Measurements from ENCODE around the gene IQSEC1. TPM values are rescaled to one million over a fixed set of nuclear protein-coding genes. Genes with fewer than 3 reads are reported as not detected.

IQSEC1 gene
- total and polyA plus RNA-seq, 8 donors, result 24.9 to 57.0 (median 34.2) TPM

- no peaks in the 10 kb centered on the region for H3K27me3 ChIP-seq
- peak overlapping the region in 1 of 2 donors; percentile 51 for H3K4me3 ChIP-seq
- H3K9me3 ChIP-seq, result no peaks in the 10 kb centered on the region
- H3K4me1 ChIP-seq, result peaks cover 14 to 93% of the 10 kb centered on the region in 2 donors
- TF ChIP-seq CTCF (IDR thresholded peaks at IDR 0.05), result no peak
- no peak for ATAC-seq
- H3K27ac ChIP-seq, result peak overlapping the region; percentile 73 to 96
- intact Hi-C loops (cut with DNase I), result no loop called here
- DNase-seq, result peak in 1 of 4 donors; percentile 48
- H3K36me3 ChIP-seq, result no peaks in the 10 kb centered on the region
Measured at GRCh38 chr3:13013994-13014754, 59.1 kb downstream of the IQSEC1 start.

- peaks cover 14 to 99% of the 10 kb centered on the region in 2 donors for H3K4me1 ChIP-seq
- no peak for ATAC-seq
Measured at GRCh38 chr3:13013566-13013965, 59.7 kb downstream of the IQSEC1 start.

GRCh38 chr3:13013151-13013561 lies 60.1 kb downstream of the IQSEC1 start:
- intact Hi-C loops (cut with DNase I), result no loop called here
- no peak for TF ChIP-seq CTCF (IDR thresholded peaks at IDR 0.05)
- Histone ChIP-seq H3K4me3 (peak overlapping the region in 1 of 2 donors; percentile 51), H3K27ac (peak overlapping the region; percentile 76 to 96), H3K4me1 (peaks cover 11 to 100% of the 10 kb centered on the region in 2 donors), H3K9me3 (no peaks in the 10 kb centered on the region), H3K27me3 (no peaks in the 10 kb centered on the region), H3K36me3 (no peaks in the 10 kb centered on the region)
- DNase-seq (peak in 2 of 4 donors; percentile 48 to 81), ATAC-seq (no peak)

More at GRCh38 chr3:13013566-13013965, 59.7 kb downstream of the IQSEC1 start:
- Histone ChIP-seq H3K36me3 (no peaks in the 10 kb centered on the region), H3K27ac (peak overlapping the region; percentile 73 to 96), H3K27me3 (no peaks in the 10 kb centered on the region), H3K9me3 (no peaks in the 10 kb centered on the region), H3K4me3 (peak overlapping the region in 1 of 2 donors; percentile 51)
- no peak for TF ChIP-seq CTCF (IDR thresholded peaks at IDR 0.05)
- intact Hi-C loops (cut with DNase I), result no loop called here
- DNase-seq, result no peak

GRCh38 chr3:13012221-13012691 lies 61.0 kb downstream of the IQSEC1 start:
- DNase-seq, result peak in 2 of 4 donors; percentile 92 to 93
- no peaks in the 10 kb centered on the region for H3K27me3 ChIP-seq
- peak overlapping the region in 1 of 2 donors; percentile 51 for H3K4me3 ChIP-seq
- peak; percentile 64 for ATAC-seq
- H3K36me3 ChIP-seq, result no peaks in the 10 kb centered on the region
- intact Hi-C loops (cut with DNase I), result no loop called here
- H3K27ac ChIP-seq, result peak overlapping the region; percentile 79 to 96
- TF ChIP-seq CTCF (IDR thresholded peaks at IDR 0.05), result no peak
- H3K9me3 ChIP-seq, result no peaks in the 10 kb centered on the region
- H3K4me1 ChIP-seq, result peaks cover 11 to 100% of the 10 kb centered on the region in 2 donors

- peak overlapping the region in 1 of 2 donors; percentile 51 for H3K4me3 ChIP-seq
- peaks cover 11 to 100% of the 10 kb centered on the region in 2 donors for H3K4me1 ChIP-seq
- H3K36me3 ChIP-seq, result no peaks in the 10 kb centered on the region
- peak in 2 of 4 donors; percentile 54 to 83 for DNase-seq
- peak overlapping the region; percentile 79 to 96 for H3K27ac ChIP-seq
- H3K9me3 ChIP-seq, result no peaks in the 10 kb centered on the region
- intact Hi-C loops (cut with DNase I), result no loop called here
- no peaks in the 10 kb centered on the region for H3K27me3 ChIP-seq
- TF ChIP-seq CTCF (IDR thresholded peaks at IDR 0.05), result no peak
- ATAC-seq, result peak; percentile 15
Measured at GRCh38 chr3:13011573-13012220, 61.5 kb downstream of the IQSEC1 start.
